Measurements from ENCODE around the gene KLF17. TPM values are rescaled to one million over a fixed set of nuclear protein-coding genes. Genes with fewer than 3 reads are reported as not detected.
"Not testable (repeated sequence)": the region's sequence is repeated elsewhere in the genome, so short reads cannot be mapped to it uniquely, and the experiment has no call there.

KLF17 gene
- total RNA-seq, 3 donors from 2014 or later = not detected

GRCh38 chr1:44129616-44130500 is 11.2 kb downstream of the KLF17 start:
- ATAC-seq (no peak), DNase-seq (no peak)
- Mint-ChIP-seq H3K9me3 (no peaks in the 10 kb centered on the region), H3K27me3 (ENCODE audit: low read depth) (peaks cover 13% of the 10 kb centered on the region), H3K4me1 (ENCODE audit: low read depth) (no peaks in the 10 kb centered on the region), H3K4me3 (no peak overlapping the region), H3K36me3 (ENCODE audit: insufficient read depth) (no peaks in the 10 kb centered on the region)

DNA sequence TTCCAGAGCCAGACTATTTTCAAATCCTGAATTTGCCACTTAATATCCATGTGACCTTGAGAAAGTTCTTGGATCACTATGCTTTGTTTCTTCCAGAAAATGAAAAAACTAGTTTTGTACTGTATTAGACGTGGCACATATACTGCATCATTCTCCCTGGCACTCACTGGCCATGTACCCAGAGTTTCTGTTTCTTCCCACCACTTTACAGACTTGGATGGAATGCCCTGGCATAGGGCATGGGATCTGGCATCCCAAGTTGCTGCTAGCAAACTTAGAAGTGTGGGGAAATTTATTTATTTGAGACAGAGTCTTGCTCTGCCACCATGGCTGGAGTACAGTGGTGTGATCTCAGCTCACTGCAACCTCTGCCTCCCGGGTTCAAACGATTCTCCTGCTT is 12.8 kb downstream of the KLF17 start:
- H3K9me3 Mint-ChIP-seq = no peaks in the 10 kb centered on the region
- H3K27me3 Mint-ChIP-seq (ENCODE audit: low read depth) = peaks cover 9% of the 10 kb centered on the region
- H3K36me3 Mint-ChIP-seq (ENCODE audit: insufficient read depth) = no peaks in the 10 kb centered on the region
- no peak for ATAC-seq
- no peaks in the 10 kb centered on the region for H3K4me1 Mint-ChIP-seq (ENCODE audit: low read depth)
- no peak for DNase-seq
- H3K4me3 Mint-ChIP-seq = no peak overlapping the region

- Mint-ChIP-seq H3K4me1 (ENCODE audit: low read depth) (no peaks in the 10 kb centered on the region), H3K9me3 (no peaks in the 10 kb centered on the region), H3K4me3 (no peak overlapping the region), H3K36me3 (ENCODE audit: insufficient read depth) (no peaks in the 10 kb centered on the region), H3K27me3 (ENCODE audit: low read depth) (peaks cover 14% of the 10 kb centered on the region)
- DNase-seq = no peak
- ATAC-seq = no peak
These were observed 15.7 kb downstream of the KLF17 start for GRCh38 chr1:44134071-44134920.

GRCh38 chr1:44135886-44136285 is 17.3 kb downstream of the KLF17 start:
- peaks cover 16% of the 10 kb centered on the region for H3K27me3 Mint-ChIP-seq (ENCODE audit: low read depth)
- no peak for ATAC-seq
- DNase-seq = no peak
- no peaks in the 10 kb centered on the region for H3K36me3 Mint-ChIP-seq (ENCODE audit: insufficient read depth)
- H3K9me3 Mint-ChIP-seq = no peaks in the 10 kb centered on the region
- no peak overlapping the region for H3K4me3 Mint-ChIP-seq
- H3K4me1 Mint-ChIP-seq (ENCODE audit: low read depth) = no peaks in the 10 kb centered on the region

- ATAC-seq = no peak
- H3K4me3 Mint-ChIP-seq = no peak overlapping the region
These were observed 19.6 kb downstream of the KLF17 start for GRCh38 chr1:44138239-44138638.

GRCh38 chr1:44139565-44139964 is 20.9 kb downstream of the KLF17 start:
- not testable (repeated sequence) for ATAC-seq; H3K4me3 Mint-ChIP-seq; H3K4me1 Mint-ChIP-seq (ENCODE audit: low read depth); DNase-seq; H3K36me3 Mint-ChIP-seq (ENCODE audit: insufficient read depth); H3K9me3 Mint-ChIP-seq
- H3K27me3 Mint-ChIP-seq (ENCODE audit: low read depth) = peaks cover 19% of the 10 kb centered on the region

More at GRCh38 chr1:44138239-44138638, 19.6 kb downstream of the KLF17 start:
- no peak for DNase-seq
- no peaks in the 10 kb centered on the region for H3K9me3 Mint-ChIP-seq
- H3K36me3 Mint-ChIP-seq (ENCODE audit: insufficient read depth) = no peaks in the 10 kb centered on the region
- H3K27me3 Mint-ChIP-seq (ENCODE audit: low read depth) = peaks cover 21% of the 10 kb centered on the region
- H3K4me1 Mint-ChIP-seq (ENCODE audit: low read depth) = no peaks in the 10 kb centered on the region

GRCh38 chr1:44141531-44141930 is 22.9 kb downstream of the KLF17 start, which contains the start of gene KLF18:
Gene KLF18, minus strand, starts transcription at chr1:44141631. Its CDS starts 0 bp downstream, at chr1:44141631.
- H3K27me3 Mint-ChIP-seq (ENCODE audit: low read depth) = peaks cover 19% of the 10 kb centered on the region
- ATAC-seq (no peak), DNase-seq (no peak)
- no peaks in the 10 kb centered on the region for H3K4me1 Mint-ChIP-seq (ENCODE audit: low read depth)
- peaks cover 2% of the 10 kb centered on the region for H3K36me3 Mint-ChIP-seq (ENCODE audit: insufficient read depth)
- H3K9me3 Mint-ChIP-seq = peaks cover 18% of the 10 kb centered on the region
- H3K4me3 Mint-ChIP-seq = no peak within 1 kb of the TSS

DNA sequence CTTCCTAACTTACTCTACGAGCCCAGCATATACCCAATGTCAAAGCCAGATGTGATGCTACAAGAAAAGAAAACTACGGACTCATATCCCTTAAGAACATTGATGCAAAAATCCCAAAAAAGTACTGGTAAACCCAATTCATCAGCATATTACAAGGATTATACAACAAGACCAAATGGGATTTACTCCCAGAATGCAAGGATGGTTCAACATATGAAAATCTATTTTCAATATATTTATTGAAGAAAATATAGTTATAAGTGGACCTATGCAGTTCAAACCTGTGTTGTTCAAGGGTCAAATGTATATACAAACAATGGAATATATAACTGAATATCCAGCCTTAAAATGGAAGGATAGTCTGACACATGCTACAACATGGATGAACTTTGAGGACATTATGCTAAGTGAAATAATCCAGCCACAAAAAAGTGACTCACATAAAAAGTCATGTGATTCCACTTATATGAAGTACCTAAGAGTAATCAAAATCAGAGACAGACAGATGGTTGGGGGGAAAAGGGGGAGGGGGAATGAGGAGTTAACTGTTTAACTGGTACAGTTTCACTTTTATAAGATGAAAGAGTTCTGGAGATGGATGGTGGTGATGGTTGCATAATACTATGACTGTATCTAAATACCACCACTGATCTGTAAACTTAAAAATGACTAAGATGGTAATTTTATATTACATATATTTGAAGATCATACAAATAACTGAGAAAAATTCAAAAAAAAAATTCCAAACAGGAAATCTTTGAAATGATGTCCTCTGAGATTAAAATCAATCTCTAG is 26.5 kb downstream of the KLF17 start:
- DNase-seq (no peak), ATAC-seq (peak; percentile 10 to 43)
- H3K9me3 Mint-ChIP-seq = peaks cover 21% of the 10 kb centered on the region
- no peak overlapping the region for H3K4me3 Mint-ChIP-seq
- peaks cover 2% of the 10 kb centered on the region for H3K36me3 Mint-ChIP-seq (ENCODE audit: insufficient read depth)
- H3K27me3 Mint-ChIP-seq (ENCODE audit: low read depth) = peaks cover 17% of the 10 kb centered on the region
- H3K4me1 Mint-ChIP-seq (ENCODE audit: low read depth) = no peaks in the 10 kb centered on the region

- peaks cover 7% of the 10 kb centered on the region for H3K27me3 Mint-ChIP-seq (ENCODE audit: low read depth)
- ATAC-seq (no peak), DNase-seq (no peak)
- peaks cover 2% of the 10 kb centered on the region for H3K36me3 Mint-ChIP-seq (ENCODE audit: insufficient read depth)
- H3K9me3 Mint-ChIP-seq = peaks cover 21% of the 10 kb centered on the region
- no peaks in the 10 kb centered on the region for H3K4me1 Mint-ChIP-seq (ENCODE audit: low read depth)
- no peak overlapping the region for H3K4me3 Mint-ChIP-seq
These were observed 28.1 kb downstream of the KLF17 start for GRCh38 chr1:44146536-44147361.

DNA sequence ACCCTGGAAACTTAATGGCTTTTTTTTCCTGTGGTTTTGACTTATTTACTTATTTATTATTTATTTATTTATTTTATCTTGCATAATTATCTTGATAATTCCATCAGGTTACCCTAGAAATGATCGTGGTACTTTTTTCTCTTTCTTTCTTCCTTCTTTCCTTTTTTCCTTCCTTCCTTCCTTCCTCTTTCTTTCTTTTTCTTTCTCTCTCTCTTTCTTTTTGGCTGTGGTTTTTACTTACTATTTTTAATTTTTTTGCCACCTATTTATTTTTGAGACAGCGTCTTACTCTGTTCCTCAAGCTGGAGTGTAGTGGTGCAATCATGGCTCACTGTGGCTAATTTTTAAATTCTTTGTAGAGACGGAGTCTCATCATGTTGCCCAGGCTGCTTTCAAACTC is 29.0 kb downstream of the KLF17 start:
- no peak for ATAC-seq

GRCh38 chr1:44151332-44151731 is 32.7 kb downstream of the KLF17 start:
- peak in 1 of 2 donors; percentile 58 for ATAC-seq
- Mint-ChIP-seq H3K36me3 (ENCODE audit: insufficient read depth) (no peaks in the 10 kb centered on the region), H3K4me1 (ENCODE audit: low read depth) (no peaks in the 10 kb centered on the region), H3K4me3 (no peak overlapping the region), H3K9me3 (peaks cover 5% of the 10 kb centered on the region), H3K27me3 (ENCODE audit: low read depth) (peaks cover 13% of the 10 kb centered on the region)
- DNase-seq = no peak

More for the DNA sequence above, 29.0 kb downstream of the KLF17 start:
- H3K36me3 Mint-ChIP-seq (ENCODE audit: insufficient read depth) = peaks cover 2% of the 10 kb centered on the region
- peaks cover 8% of the 10 kb centered on the region for H3K27me3 Mint-ChIP-seq (ENCODE audit: low read depth)
- peaks cover 21% of the 10 kb centered on the region for H3K9me3 Mint-ChIP-seq
- no peaks in the 10 kb centered on the region for H3K4me1 Mint-ChIP-seq (ENCODE audit: low read depth)
- no peak for DNase-seq
- H3K4me3 Mint-ChIP-seq = no peak overlapping the region

DNA sequence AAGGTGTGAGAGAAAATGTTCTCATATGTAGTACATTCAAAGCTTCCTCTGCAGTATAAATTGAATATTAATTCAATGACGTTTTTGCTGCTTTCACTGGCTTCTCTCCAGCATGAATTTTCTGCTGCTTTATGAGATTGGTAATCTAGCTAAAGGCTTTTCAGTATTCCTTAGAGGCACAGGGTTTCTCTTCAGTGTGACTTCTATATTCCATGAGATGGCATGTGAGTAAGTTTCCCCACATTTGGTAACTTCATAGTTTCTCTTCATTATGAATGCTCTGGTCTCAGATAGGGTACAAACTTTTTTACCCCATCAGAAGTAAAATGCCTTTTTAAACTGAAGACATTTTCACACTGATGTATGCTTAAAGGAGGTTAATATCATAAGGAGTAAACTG is 33.2 kb downstream of the KLF17 start:
- Mint-ChIP-seq H3K4me3 (no peak overlapping the region), H3K36me3 (ENCODE audit: insufficient read depth) (no peaks in the 10 kb centered on the region), H3K27me3 (ENCODE audit: low read depth) (peaks cover 13% of the 10 kb centered on the region), H3K9me3 (peaks cover under 1% of the 10 kb centered on the region), H3K4me1 (ENCODE audit: low read depth) (no peaks in the 10 kb centered on the region)
- DNase-seq (no peak), ATAC-seq (no peak)

- Mint-ChIP-seq H3K36me3 (ENCODE audit: insufficient read depth) (no peaks in the 10 kb centered on the region), H3K4me1 (ENCODE audit: low read depth) (no peaks in the 10 kb centered on the region), H3K4me3 (no peak overlapping the region), H3K27me3 (ENCODE audit: low read depth) (peaks cover 11% of the 10 kb centered on the region), H3K9me3 (no peaks in the 10 kb centered on the region)
- DNase-seq (no peak), ATAC-seq (no peak)
These were observed 34.1 kb downstream of the KLF17 start for GRCh38 chr1:44152692-44153091.
